ENCODE measurements around the gene SPG7.

The SPG7 gene

GRCh38 chr16:89499767-89500166, 8.4 kb upstream of the SPG7 start:
- WGBS (ENCODE audit: insufficient coverage, insufficient read length): no CpG with 5 or more reads among the region's 3 CpGs
- no peaks in the 10 kb centered on the region for H3K36me3 ChIP-seq (ENCODE audit: control insufficient read depth, insufficient read depth, low read length)
- no peaks in the 10 kb centered on the region for H3K27me3 ChIP-seq (ENCODE audit: control insufficient read depth, insufficient read depth, low read length)
- H3K9me3 ChIP-seq (ENCODE audit: control insufficient read depth, insufficient read depth, low read length): no peaks in the 10 kb centered on the region
- DNase-seq (ENCODE audit: low read depth, low spot score): no peak
- no peak overlapping the region for H3K4me3 ChIP-seq (ENCODE audit: low read length)
- H3K27ac ChIP-seq (ENCODE audit: low read length): no peak overlapping the region
- H3K4me1 ChIP-seq (ENCODE audit: control insufficient read depth, insufficient read depth, low read length): no peaks in the 10 kb centered on the region

GRCh38 chr16:89502081-89502843, 5.9 kb upstream of the SPG7 start:
- no peaks in the 10 kb centered on the region for H3K9me3 ChIP-seq (ENCODE audit: control insufficient read depth, insufficient read depth, low read length)
- peaks cover 3% of the 10 kb centered on the region; the same call in 1 of the 2 replicates for H3K36me3 ChIP-seq (ENCODE audit: control insufficient read depth, insufficient read depth, low read length)
- no peak overlapping the region for H3K4me3 ChIP-seq (ENCODE audit: low read length)
- no CpG with 5 or more reads among the region's 21 CpGs for WGBS (ENCODE audit: insufficient coverage, insufficient read length)
- DNase-seq (ENCODE audit: low read depth, low spot score): no peak
- no peak overlapping the region for H3K27ac ChIP-seq (ENCODE audit: low read length)
- peaks cover 2% of the 10 kb centered on the region; the same call in 1 of the 2 replicates for H3K4me1 ChIP-seq (ENCODE audit: control insufficient read depth, insufficient read depth, low read length)
- H3K27me3 ChIP-seq (ENCODE audit: control insufficient read depth, insufficient read depth, low read length): no peaks in the 10 kb centered on the region; the same call in 1 of the 2 replicates

- H3K9me3 ChIP-seq (ENCODE audit: control insufficient read depth, insufficient read depth, low read length): no peaks in the 10 kb centered on the region
- H3K4me1 ChIP-seq (ENCODE audit: control insufficient read depth, insufficient read depth, low read length): peaks cover 2% of the 10 kb centered on the region; the same call in 1 of the 2 replicates
- no peak overlapping the region for H3K27ac ChIP-seq (ENCODE audit: low read length)
- DNase-seq (ENCODE audit: low read depth, low spot score): no peak
- no CpG with 5 or more reads among the region's 7 CpGs for WGBS (ENCODE audit: insufficient coverage, insufficient read length)
- H3K4me3 ChIP-seq (ENCODE audit: low read length): no peak overlapping the region
- H3K36me3 ChIP-seq (ENCODE audit: control insufficient read depth, insufficient read depth, low read length): peaks cover 3% of the 10 kb centered on the region; the same call in 1 of the 2 replicates
- H3K27me3 ChIP-seq (ENCODE audit: control insufficient read depth, insufficient read depth, low read length): no peaks in the 10 kb centered on the region; the same call in 1 of the 2 replicates
Observed at GRCh38 chr16:89504091-89504490, 4.1 kb upstream of the SPG7 start.

- WGBS (ENCODE audit: insufficient coverage, insufficient read length): no CpG with 5 or more reads among the region's 20 CpGs
- no peak for DNase-seq (ENCODE audit: low read depth, low spot score)
- Histone ChIP-seq H3K36me3 (ENCODE audit: control insufficient read depth, insufficient read depth, low read length) (peaks cover 4% of the 10 kb centered on the region), H3K4me3 (ENCODE audit: low read length) (no peak overlapping the region), H3K27ac (ENCODE audit: low read length) (no peak overlapping the region), H3K27me3 (ENCODE audit: control insufficient read depth, insufficient read depth, low read length) (no peaks in the 10 kb centered on the region; the same call in 1 of the 2 replicates), H3K4me1 (ENCODE audit: control insufficient read depth, insufficient read depth, low read length) (peaks cover 2% of the 10 kb centered on the region; the same call in 1 of the 2 replicates), H3K9me3 (ENCODE audit: control insufficient read depth, insufficient read depth, low read length) (no peaks in the 10 kb centered on the region)
Observed at GRCh38 chr16:89505204-89506112, 2.7 kb upstream of the SPG7 start.

GRCh38 chr16:89506113-89506504, 2.1 kb upstream of the SPG7 start:
- H3K4me1 ChIP-seq (ENCODE audit: control insufficient read depth, insufficient read depth, low read length): peaks cover 2% of the 10 kb centered on the region; the same call in 1 of the 2 replicates
- DNase-seq (ENCODE audit: low read depth, low spot score): no peak
- no peak overlapping the region for H3K27ac ChIP-seq (ENCODE audit: low read length)
- H3K27me3 ChIP-seq (ENCODE audit: control insufficient read depth, insufficient read depth, low read length): no peaks in the 10 kb centered on the region; the same call in 1 of the 2 replicates
- WGBS (ENCODE audit: insufficient coverage, insufficient read length): no CpG with 5 or more reads among the region's 4 CpGs
- H3K9me3 ChIP-seq (ENCODE audit: control insufficient read depth, insufficient read depth, low read length): no peaks in the 10 kb centered on the region
- H3K4me3 ChIP-seq (ENCODE audit: low read length): no peak overlapping the region
- H3K36me3 ChIP-seq (ENCODE audit: control insufficient read depth, insufficient read depth, low read length): peaks cover 6% of the 10 kb centered on the region

GRCh38 chr16:89506791-89507191, 1.4 kb upstream of the SPG7 start:
- no peak overlapping the region for H3K4me3 ChIP-seq (ENCODE audit: low read length)
- no peak overlapping the region for H3K27ac ChIP-seq (ENCODE audit: low read length)
- H3K9me3 ChIP-seq (ENCODE audit: control insufficient read depth, insufficient read depth, low read length): no peaks in the 10 kb centered on the region
- peaks cover 2% of the 10 kb centered on the region; the same call in 1 of the 2 replicates for H3K4me1 ChIP-seq (ENCODE audit: control insufficient read depth, insufficient read depth, low read length)
- DNase-seq (ENCODE audit: low read depth, low spot score): no peak
- no CpG with 5 or more reads among the region's 15 CpGs for WGBS (ENCODE audit: insufficient coverage, insufficient read length)
- no peaks in the 10 kb centered on the region; the same call in 1 of the 2 replicates for H3K27me3 ChIP-seq (ENCODE audit: control insufficient read depth, insufficient read depth, low read length)
- peaks cover 9% of the 10 kb centered on the region for H3K36me3 ChIP-seq (ENCODE audit: control insufficient read depth, insufficient read depth, low read length)

- peak overlapping the region; percentile 79; the same call in 1 of the 2 replicates for H3K4me3 ChIP-seq (ENCODE audit: low read length)
- H3K36me3 ChIP-seq (ENCODE audit: control insufficient read depth, insufficient read depth, low read length): peaks cover 9% of the 10 kb centered on the region
- no peak overlapping the region for H3K27ac ChIP-seq (ENCODE audit: low read length)
- no peaks in the 10 kb centered on the region; the same call in 1 of the 2 replicates for H3K27me3 ChIP-seq (ENCODE audit: control insufficient read depth, insufficient read depth, low read length)
- H3K9me3 ChIP-seq (ENCODE audit: control insufficient read depth, insufficient read depth, low read length): no peaks in the 10 kb centered on the region
- no CpG with 5 or more reads among the region's 42 CpGs for WGBS (ENCODE audit: insufficient coverage, insufficient read length)
- no peak for DNase-seq (ENCODE audit: low read depth, low spot score)
- H3K4me1 ChIP-seq (ENCODE audit: control insufficient read depth, insufficient read depth, low read length): peaks cover 2% of the 10 kb centered on the region; the same call in 1 of the 2 replicates
Observed at GRCh38 chr16:89507214-89507833, 879 bp upstream of the SPG7 start.

- WGBS (ENCODE audit: insufficient coverage, insufficient read length): no CpG with 5 or more reads among the region's 9 CpGs
- Histone ChIP-seq H3K9me3 (ENCODE audit: control insufficient read depth, insufficient read depth, low read length) (no peaks in the 10 kb centered on the region), H3K36me3 (ENCODE audit: control insufficient read depth, insufficient read depth, low read length) (peaks cover 11% of the 10 kb centered on the region), H3K27ac (ENCODE audit: low read length) (no peak overlapping the region), H3K4me1 (ENCODE audit: control insufficient read depth, insufficient read depth, low read length) (peaks cover 2% of the 10 kb centered on the region; the same call in 1 of the 2 replicates), H3K27me3 (ENCODE audit: control insufficient read depth, insufficient read depth, low read length) (no peaks in the 10 kb centered on the region; the same call in 1 of the 2 replicates), H3K4me3 (ENCODE audit: low read length) (no peak overlapping the region)
- no peak for DNase-seq (ENCODE audit: low read depth, low spot score)
Observed at GRCh38 chr16:89510526-89510925, 2.3 kb downstream of the SPG7 start.

- H3K27me3 ChIP-seq (ENCODE audit: control insufficient read depth, insufficient read depth, low read length): no peaks in the 10 kb centered on the region; the same call in 1 of the 2 replicates
- H3K4me3 ChIP-seq (ENCODE audit: low read length): no peak overlapping the region
- no peak overlapping the region for H3K27ac ChIP-seq (ENCODE audit: low read length)
- H3K4me1 ChIP-seq (ENCODE audit: control insufficient read depth, insufficient read depth, low read length): peaks cover 2% of the 10 kb centered on the region; the same call in 1 of the 2 replicates
- no CpG with 5 or more reads among the region's 8 CpGs for WGBS (ENCODE audit: insufficient coverage, insufficient read length)
- DNase-seq (ENCODE audit: low read depth, low spot score): no peak
- H3K9me3 ChIP-seq (ENCODE audit: control insufficient read depth, insufficient read depth, low read length): no peaks in the 10 kb centered on the region
- peaks cover 11% of the 10 kb centered on the region for H3K36me3 ChIP-seq (ENCODE audit: control insufficient read depth, insufficient read depth, low read length)
Observed at GRCh38 chr16:89511374-89511773, 3.2 kb downstream of the SPG7 start.

- Histone ChIP-seq H3K4me3 (ENCODE audit: low read length) (no peak overlapping the region), H3K27me3 (ENCODE audit: control insufficient read depth, insufficient read depth, low read length) (no peaks in the 10 kb centered on the region), H3K4me1 (ENCODE audit: control insufficient read depth, insufficient read depth, low read length) (no peaks in the 10 kb centered on the region), H3K36me3 (ENCODE audit: control insufficient read depth, insufficient read depth, low read length) (peaks cover 15% of the 10 kb centered on the region), H3K27ac (ENCODE audit: low read length) (no peak overlapping the region), H3K9me3 (ENCODE audit: control insufficient read depth, insufficient read depth, low read length) (no peaks in the 10 kb centered on the region)
- WGBS (ENCODE audit: insufficient coverage, insufficient read length): no CpG with 5 or more reads among the region's 9 CpGs
- DNase-seq (ENCODE audit: low read depth, low spot score): no peak
Observed at GRCh38 chr16:89512453-89512852, 4.2 kb downstream of the SPG7 start.

Data from iPS DF 6.9 (cell line).